HL-60 (cell line): ENCODE data around the gene PDE4B.

ENCODE experiments used
- DNase-seq, 2 experiments: peaks; one replicate each; pipeline ENCODE4 v3.0.0-alpha.2; 2010 to 2020; ENCODE audit warnings: low read depth in 1 of 2, low spot score in 1 of 2
- H3K27ac ChIP-seq: fragments of 250-450 bp; sonication (Bioruptor Pico); replicated peaks from 2 replicates; pipeline ENCODE4 v1.5.1; 2020; ENCODE audit warnings: mild to moderate bottlenecking, moderate library complexity
- H3K27me3 ChIP-seq: fragments of 250-450 bp; sonication (Bioruptor Pico); 2 replicates; pipeline ENCODE4 v1.5.1; 2021; ENCODE audit warnings: mild to moderate bottlenecking, moderate library complexity; ENCODE audit not compliant: insufficient read depth, poor library complexity, severe bottlenecking
- H3K4me3 ChIP-seq: replicated peaks from 2 replicates; pipeline ENCODE4 v1.5.1; 2011; ENCODE audit warnings: mild to moderate bottlenecking, control low read depth, low read length; ENCODE audit not compliant: insufficient read depth
- CTCF ChIP-seq: IDR thresholded peaks from one replicate; pipeline ENCODE4 v1.5.1; 2011; ENCODE audit warnings: low read length, control low read depth, inconsistent platforms; ENCODE audit not compliant: insufficient read depth
- GABPA ChIP-seq: IDR thresholded peaks from 2 replicates; pipeline ENCODE4 v1.6.1; 2012; ENCODE audit warnings: low read depth
- POLR2AphosphoS5 ChIP-seq: IDR thresholded peaks from 2 replicates; pipeline ENCODE4 v1.6.1; 2012; ENCODE audit warnings: low read depth
- REST ChIP-seq: IDR thresholded peaks from 2 replicates; pipeline ENCODE4 v1.6.1; 2012; ENCODE audit warnings: low read depth; ENCODE audit not compliant: insufficient replicate concordance
- SPI1 ChIP-seq: IDR thresholded peaks from 2 replicates; pipeline ENCODE4 v1.6.1; 2012; ENCODE audit warnings: low read depth, mild to moderate bottlenecking, borderline replicate concordance

PDE4B gene

GRCh38 chr1:66285618-66286270 lies 493.0 kb downstream of the PDE4B start:
- TF ChIP-seq SPI1 (no peak), CTCF (no peak), POLR2AphosphoS5 (no peak), GABPA (no peak), REST (no peak)
- H3K27ac ChIP-seq = no peak overlapping the region
- DNase-seq = no peak
- H3K4me3 ChIP-seq = no peak overlapping the region
- H3K27me3 ChIP-seq = no peaks in the 10 kb centered on the region

GRCh38 chr1:66286307-66286706 lies 493.6 kb downstream of the PDE4B start:
- no peak for DNase-seq
- TF ChIP-seq CTCF = no peak
- no peak for TF ChIP-seq POLR2AphosphoS5
- no peak for TF ChIP-seq SPI1
- Histone ChIP-seq H3K4me3 (no peak overlapping the region), H3K27ac (no peak overlapping the region), H3K27me3 (no peaks in the 10 kb centered on the region)

GRCh38 chr1:66288048-66288447 lies 495.4 kb downstream of the PDE4B start:
- no peak overlapping the region for H3K27ac ChIP-seq
- no peak for DNase-seq
- TF ChIP-seq SPI1 (no peak), CTCF (no peak), REST (no peak), GABPA (no peak), POLR2AphosphoS5 (no peak)
- no peak overlapping the region for H3K4me3 ChIP-seq
- H3K27me3 ChIP-seq = no peaks in the 10 kb centered on the region
